ENCODE results near the gene NSUN4. TPM values are rescaled to one million over a fixed set of nuclear protein-coding genes. Genes with fewer than 3 reads are reported as not detected.

NSUN4 gene
- total RNA-seq, 3 donors from 2014 or later, result 17.1 to 26.8 (median 22.9) TPM

GRCh38 chr1:46342084-46342656, 1.6 kb downstream of the NSUN4 start:
- peak overlapping the region in 1 of 3 donors; percentile 85 for H3K4me3 ChIP-seq
- H3K27me3 ChIP-seq, result no peaks in the 10 kb centered on the region
- no peaks in the 10 kb centered on the region for H3K9me3 ChIP-seq
- H3K36me3 ChIP-seq, result peaks cover 3% of the 10 kb centered on the region
- intact Hi-C loops (cut with DNase I; ENCODE audit: low total_unique reads), result no loop called here
- DNase-seq (ENCODE audit: low spot score in 2 of 2), result no peak
- peak overlapping the region; percentile 98 to 99 for H3K27ac ChIP-seq
- TF ChIP-seq POLR2AphosphoS5 (IDR thresholded peaks at IDR 0.05) (no peak), CTCF (IDR thresholded peaks at IDR 0.05) (no peak), POLR2A (IDR thresholded peaks at IDR 0.05) (no peak)
- H3K4me1 ChIP-seq, result peaks cover 5 to 6% of the 10 kb centered on the region in 2 donors

DNA sequence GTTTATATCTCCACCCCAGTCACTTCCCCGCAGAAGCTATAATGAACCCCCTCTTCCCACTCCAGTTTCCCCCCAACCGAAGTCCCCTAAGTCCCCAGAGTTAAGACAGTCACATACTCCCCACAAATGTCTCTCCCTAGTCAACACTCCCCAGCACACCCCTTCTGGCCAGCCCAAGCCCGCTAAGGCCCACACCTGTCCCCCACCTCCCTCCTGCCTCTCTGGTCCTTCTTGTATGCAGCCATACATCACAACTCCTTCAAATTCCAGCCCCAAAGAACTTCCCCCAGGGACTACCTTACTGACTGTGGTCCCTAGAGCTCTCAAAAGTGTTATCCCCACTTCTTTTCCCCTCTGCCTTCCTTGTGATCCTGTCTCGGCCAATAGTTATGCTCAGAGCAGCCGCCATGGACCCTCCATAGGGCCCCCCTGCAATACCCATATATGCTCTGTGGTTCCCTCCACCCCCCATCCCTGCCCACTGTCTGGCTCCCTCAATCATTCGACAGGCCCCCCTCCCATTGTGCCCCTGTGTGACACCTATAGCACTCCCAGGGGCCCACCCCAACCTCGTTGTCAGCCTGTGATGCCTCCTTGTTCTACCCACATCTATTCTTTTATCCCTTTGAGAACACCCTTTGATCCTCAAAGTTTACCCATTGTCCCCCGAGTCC, 2.2 kb downstream of the NSUN4 start:
- Histone ChIP-seq H3K4me3 (no peak overlapping the region), H3K27ac (peak overlapping the region; percentile 98 to 99), H3K4me1 (peaks cover 5 to 6% of the 10 kb centered on the region in 2 donors), H3K27me3 (no peaks in the 10 kb centered on the region), H3K36me3 (peaks cover 3% of the 10 kb centered on the region), H3K9me3 (no peaks in the 10 kb centered on the region)
- intact Hi-C loops (cut with DNase I; ENCODE audit: low total_unique reads), result no loop called here
- TF ChIP-seq CTCF (IDR thresholded peaks at IDR 0.05), result no peak
- TF ChIP-seq POLR2A (IDR thresholded peaks at IDR 0.05), result no peak
- TF ChIP-seq POLR2AphosphoS5 (IDR thresholded peaks at IDR 0.05), result no peak
- DNase-seq (ENCODE audit: low spot score in 2 of 2), result no peak

DNA sequence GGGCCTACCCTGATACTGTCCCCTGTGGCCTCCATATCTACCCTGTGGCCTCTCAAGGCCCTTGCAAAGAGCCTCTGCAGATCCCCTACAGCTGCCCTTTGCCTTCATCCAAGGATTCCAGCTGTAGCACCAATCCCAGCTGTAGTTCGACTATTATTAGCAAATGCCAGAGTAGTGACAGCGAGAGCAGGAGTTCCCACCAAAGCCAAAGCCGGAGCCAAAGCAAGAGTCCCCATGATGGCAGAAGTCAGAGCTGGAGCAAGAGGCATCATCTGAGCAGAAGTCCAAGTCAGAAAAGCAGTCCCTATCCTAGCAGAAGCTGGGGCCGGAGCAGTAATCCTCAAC, 2.7 kb downstream of the NSUN4 start:
- intact Hi-C loops (cut with DNase I; ENCODE audit: low total_unique reads), result no loop called here
- H3K36me3 ChIP-seq, result peaks cover 3% of the 10 kb centered on the region
- no peak for TF ChIP-seq POLR2A (IDR thresholded peaks at IDR 0.05)
- TF ChIP-seq CTCF (IDR thresholded peaks at IDR 0.05), result no peak
- TF ChIP-seq POLR2AphosphoS5 (IDR thresholded peaks at IDR 0.05), result no peak
- no peaks in the 10 kb centered on the region for H3K9me3 ChIP-seq
- no peak overlapping the region for H3K4me3 ChIP-seq
- H3K27me3 ChIP-seq, result no peaks in the 10 kb centered on the region
- H3K4me1 ChIP-seq, result peaks cover 5 to 6% of the 10 kb centered on the region in 2 donors
- DNase-seq (ENCODE audit: low spot score in 2 of 2), result no peak
- H3K27ac ChIP-seq, result no peak overlapping the region

DNA sequence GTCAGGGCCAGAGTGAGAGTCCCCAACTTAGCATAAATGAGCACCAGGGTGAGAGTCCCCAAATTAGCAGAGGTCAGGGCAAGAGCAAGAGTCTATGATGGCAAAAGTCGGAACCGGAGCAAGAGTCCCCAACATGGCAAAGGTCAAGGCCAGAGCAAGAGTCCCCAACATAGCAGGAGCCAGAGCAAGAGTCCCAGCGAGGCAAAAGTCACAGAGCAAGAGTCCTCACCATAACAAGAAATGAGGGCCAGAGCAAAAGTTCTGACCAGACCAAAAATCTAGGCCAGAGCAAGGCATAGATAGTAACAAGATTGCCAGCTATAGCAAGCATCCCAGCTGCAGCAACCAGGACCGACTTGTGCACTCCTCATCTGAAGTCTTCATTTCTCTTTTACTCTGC, 3.1 kb downstream of the NSUN4 start:
- TF ChIP-seq POLR2A (IDR thresholded peaks at IDR 0.05) (no peak), POLR2AphosphoS5 (IDR thresholded peaks at IDR 0.05) (no peak), CTCF (IDR thresholded peaks at IDR 0.05) (no peak)
- H3K9me3 ChIP-seq, result no peaks in the 10 kb centered on the region
- H3K4me1 ChIP-seq, result peaks cover 5 to 6% of the 10 kb centered on the region in 2 donors
- no peak overlapping the region for H3K27ac ChIP-seq
- intact Hi-C loops (cut with DNase I; ENCODE audit: low total_unique reads), result no loop called here
- no peak overlapping the region for H3K4me3 ChIP-seq
- no peak for DNase-seq (ENCODE audit: low spot score in 2 of 2)
- no peaks in the 10 kb centered on the region for H3K27me3 ChIP-seq
- H3K36me3 ChIP-seq, result peaks cover 3% of the 10 kb centered on the region

DNA sequence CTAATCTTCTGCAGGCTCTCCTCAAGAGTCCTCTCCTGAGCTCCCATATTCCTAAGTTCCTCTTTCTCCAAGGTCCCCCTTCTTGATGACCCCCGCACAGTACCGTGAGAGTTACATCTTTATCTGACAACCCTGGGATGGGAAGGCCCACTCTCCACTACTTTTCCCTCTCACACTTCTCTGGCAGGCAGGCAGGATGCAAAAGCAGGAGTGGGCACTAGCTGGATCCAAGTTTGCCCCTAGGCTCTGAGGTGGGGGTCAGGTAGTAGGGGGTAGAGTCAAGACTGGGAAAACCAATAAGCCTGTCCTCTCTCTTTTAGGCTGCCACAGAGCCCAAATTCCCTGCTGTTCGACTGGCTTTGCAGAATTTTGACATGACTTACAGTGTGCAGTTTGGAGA, 3.9 kb downstream of the NSUN4 start:
- Histone ChIP-seq H3K36me3 (peaks cover 3% of the 10 kb centered on the region), H3K9me3 (no peaks in the 10 kb centered on the region), H3K27ac (no peak overlapping the region), H3K4me3 (no peak overlapping the region), H3K27me3 (no peaks in the 10 kb centered on the region), H3K4me1 (peaks cover 5 to 6% of the 10 kb centered on the region in 2 donors)
- intact Hi-C loops (cut with DNase I; ENCODE audit: low total_unique reads), result no loop called here
- DNase-seq (ENCODE audit: low spot score in 2 of 2), result no peak
- no peak for TF ChIP-seq CTCF (IDR thresholded peaks at IDR 0.05)
- no peak for TF ChIP-seq POLR2AphosphoS5 (IDR thresholded peaks at IDR 0.05)
- TF ChIP-seq POLR2A (IDR thresholded peaks at IDR 0.05), result no peak
